ENCODE data around the gene KCNE3. TPM values are rescaled to one million over a fixed set of nuclear protein-coding genes. Genes with fewer than 3 reads are reported as not detected.
A peak's percentile ranks its signal among the peaks of the same experiment; 100 is the strongest.

Gene KCNE3
- total and polyA plus RNA-seq, 2 of the 13 experiments (the other 11 are each of a cell fraction or from before 2014, with no cell fraction given) = 0.33 to 2.2 TPM

- H3K9ac ChIP-seq (ENCODE audit: insufficient read depth, low read depth, low read length) = no peak overlapping the region
- BruUV-seq (replicated peaks) = no TSS peak
- H3K27ac ChIP-seq (ENCODE audit: extremely low read length, insufficient read depth, low read length) = no peak overlapping the region
- no peak overlapping the region for H2AFZ ChIP-seq (ENCODE audit: low read length)
- no peaks in the 10 kb centered on the region for H3K36me3 ChIP-seq (replicated peaks in 1 of 2; ENCODE audit: control insufficient read depth in 1 of 2, insufficient read depth in 2 of 2, low read length in 2 of 2)
- ATAC-seq (no peak), DNase-seq (ENCODE audit: low spot score) (no peak), FAIRE-seq (no peak)
- H4K20me1 ChIP-seq (ENCODE audit: insufficient read depth, low read length) = no peaks in the 10 kb centered on the region
- in situ Hi-C loops (cut with HindIII; ENCODE audit: extremely low pct_ligation_motif_present, low pct_unique_long_range_greater_than_20kb) (no loop called here), intact Hi-C loops (cut with micrococcal nuclease; ENCODE audit: unreplicated experiment) (no loop called here)
- no peak for TF ChIP-seq ARID2 (CRISPR knock-in tag; IDR thresholded peaks at IDR 0.05; ENCODE audit: borderline replicate concordance)
- TF ChIP-seq ZNF33B (CRISPR knock-in tag; IDR thresholded peaks at IDR 0.05) = no peak
- no peak for TF ChIP-seq ZNF333 (CRISPR knock-in tag; IDR thresholded peaks at IDR 0.05; ENCODE audit: borderline replicate concordance)
- TF ChIP-seq SMARCC2 (IDR thresholded peaks at IDR 0.05) = no peak
- H3K27me3 ChIP-seq (ENCODE audit: control insufficient read depth in 1 of 2, insufficient read depth in 2 of 2, low read length in 2 of 2) = no peaks in the 10 kb centered on the region; a peak in 1 of 5 replicates
- POLR2A ChIA-PET = interaction anchor here (1.1 to 1.3 kb wide), 2 partner anchors 14 kb away, joined by 3 to 4 read pairs; partner anchors contain the start of gene LIPT2
- peaks cover 29% of the 10 kb centered on the region for H3K4me1 ChIP-seq (ENCODE audit: insufficient read depth, low read length)
- no peak overlapping the region for H3K4me3 ChIP-seq (replicated peaks in 1 of 3; ENCODE audit: insufficient read depth in 1 of 3, low read depth in 2 of 3, low read length in 3 of 3)
- peaks cover 3% of the 10 kb centered on the region for H3K9me3 ChIP-seq (ENCODE audit: low read length)
- no peaks in the 10 kb centered on the region for H3K79me2 ChIP-seq (ENCODE audit: insufficient read depth, low read length)
- H3K4me2 ChIP-seq (ENCODE audit: low read depth, low read length) = no peak overlapping the region
- CTCF ChIA-PET (ENCODE audit: low intra/inter-chr PET ratio, low total read pairs) = no interaction called here
- 21% methylated on average over 2 of the region's 2 CpGs for WGBS (ENCODE audit: low lambda C conversion rate)
Observed at GRCh38 chr11:74507582-74507981, 40.2 kb upstream of the KCNE3 start.

GRCh38 chr11:74506823-74507222 is 39.5 kb upstream of the KCNE3 start:
- no CpG with 5 or more reads among the region's 1 CpG for WGBS (ENCODE audit: low lambda C conversion rate)
- Histone ChIP-seq H4K20me1 (ENCODE audit: insufficient read depth, low read length) (no peaks in the 10 kb centered on the region), H2AFZ (ENCODE audit: low read length) (no peak overlapping the region), H3K9ac (ENCODE audit: insufficient read depth, low read depth, low read length) (no peak overlapping the region), H3K9me3 (ENCODE audit: low read length) (peaks cover 8% of the 10 kb centered on the region), H3K4me3 (replicated peaks in 1 of 3; ENCODE audit: insufficient read depth in 1 of 3, low read depth in 2 of 3, low read length in 3 of 3) (no peak overlapping the region), H3K4me1 (ENCODE audit: insufficient read depth, low read length) (peaks cover 29% of the 10 kb centered on the region), H3K27ac (ENCODE audit: extremely low read length, insufficient read depth, low read length) (no peak overlapping the region), H3K79me2 (ENCODE audit: insufficient read depth, low read length) (no peaks in the 10 kb centered on the region), H3K4me2 (ENCODE audit: low read depth, low read length) (no peak overlapping the region), H3K36me3 (replicated peaks in 1 of 2; ENCODE audit: control insufficient read depth in 1 of 2, insufficient read depth in 2 of 2, low read length in 2 of 2) (no peaks in the 10 kb centered on the region), H3K27me3 (ENCODE audit: control insufficient read depth in 1 of 2, insufficient read depth in 2 of 2, low read length in 2 of 2) (no peaks in the 10 kb centered on the region; a peak in 1 of 5 replicates)
- ChIA-PET CTCF (ENCODE audit: low intra/inter-chr PET ratio, low total read pairs) (no interaction called here), POLR2A (interaction anchor here (3.3 kb wide), 1 partner anchor 13 kb away, joined by 52 read pairs; the partner anchor contains the start of gene LIPT2)
- FAIRE-seq (no peak), ATAC-seq (peak; percentile 36; the same call in 1 of the 3 replicates), DNase-seq (ENCODE audit: low spot score) (no peak)
- in situ Hi-C loops (cut with HindIII; ENCODE audit: extremely low pct_ligation_motif_present, low pct_unique_long_range_greater_than_20kb) (no loop called here), intact Hi-C loops (cut with micrococcal nuclease; ENCODE audit: unreplicated experiment) (no loop called here)
- no TSS peak for BruUV-seq (replicated peaks)
- TF ChIP-seq SALL1 (CRISPR knock-in tag; IDR thresholded peaks at IDR 0.05) = 0 out of 2 replicates have a peak, but pooled peaks have one; percentile 23
- 0 out of 2 replicates have a peak, but pooled peaks have one; percentile 41 for TF ChIP-seq ZNF644 (CRISPR knock-in tag; IDR thresholded peaks at IDR 0.05; ENCODE audit: low read depth)
- no peak for TF ChIP-seq ERF (CRISPR knock-in tag; IDR thresholded peaks at IDR 0.05)
- TF ChIP-seq ZNF318 (CRISPR knock-in tag; IDR thresholded peaks at IDR 0.05) = no peak
- peak; percentile 86 for TF ChIP-seq EHMT2 (IDR thresholded peaks at IDR 0.05; ENCODE audit: borderline replicate concordance, low read depth, low read length)
- no peak for TF ChIP-seq TEAD3 (CRISPR knock-in tag; optimal IDR thresholded peaks at IDR 0.05; ENCODE audit: borderline replicate concordance)
- no peak for TF ChIP-seq ZNF672 (CRISPR knock-in tag; IDR thresholded peaks at IDR 0.05)
- no peak for TF ChIP-seq ELF3 (CRISPR knock-in tag; IDR thresholded peaks at IDR 0.05)

Measured in HepG2 (cell line).